Measurements from ENCODE around the gene TMEM196. TPM values are rescaled to one million over a fixed set of nuclear protein-coding genes. Genes with fewer than 3 reads are reported as not detected.

Gene TMEM196
- not detected in 2 replicates for total RNA-seq (ENCODE audit: low replicate concordance)

GRCh38 chr7:19772841-19773760 is at the start of gene TMEM196:
Gene TMEM196 (minus strand): TSS chr7:19773617. CDS start chr7:19772696, 921 bp downstream.
- Mint-ChIP-seq H3K27ac (peak within 1 kb of the TSS; percentile 73), H3K36me3 (no peaks in the 10 kb centered on the region), H3K4me3 (peak within 1 kb of the TSS; percentile 96), H3K4me1 (peaks cover 21% of the 10 kb centered on the region), H3K27me3 (ENCODE audit: insufficient read depth, low read depth) (peaks cover 11% of the 10 kb centered on the region), H3K9me3 (no peaks in the 10 kb centered on the region)
- Histone ChIP-seq H3K4me1 (peaks cover 9% of the 10 kb centered on the region), H3K4me3 (peak within 1 kb of the TSS; percentile 54), H3K27me3 (peaks cover 61% of the 10 kb centered on the region), H3K79me2 (ENCODE audit: low read depth) (no peaks in the 10 kb centered on the region), H4K20me1 (ENCODE audit: low read depth) (peaks cover 7% of the 10 kb centered on the region), H3K9me3 (ENCODE audit: low read depth) (no peaks in the 10 kb centered on the region), H2AFZ (replicated peaks) (no peak within 1 kb of the TSS), H3K36me3 (no peaks in the 10 kb centered on the region), H3F3A (ENCODE audit: low read depth) (peaks cover 22% of the 10 kb centered on the region), H3K27ac (no peak within 1 kb of the TSS), H3K4me2 (peak within 1 kb of the TSS; percentile 91), H3K9ac (no peak within 1 kb of the TSS)
- peak; percentile 83 for DNase-seq (ENCODE audit: low spot score)
- TF ChIP-seq, protein P1, sequence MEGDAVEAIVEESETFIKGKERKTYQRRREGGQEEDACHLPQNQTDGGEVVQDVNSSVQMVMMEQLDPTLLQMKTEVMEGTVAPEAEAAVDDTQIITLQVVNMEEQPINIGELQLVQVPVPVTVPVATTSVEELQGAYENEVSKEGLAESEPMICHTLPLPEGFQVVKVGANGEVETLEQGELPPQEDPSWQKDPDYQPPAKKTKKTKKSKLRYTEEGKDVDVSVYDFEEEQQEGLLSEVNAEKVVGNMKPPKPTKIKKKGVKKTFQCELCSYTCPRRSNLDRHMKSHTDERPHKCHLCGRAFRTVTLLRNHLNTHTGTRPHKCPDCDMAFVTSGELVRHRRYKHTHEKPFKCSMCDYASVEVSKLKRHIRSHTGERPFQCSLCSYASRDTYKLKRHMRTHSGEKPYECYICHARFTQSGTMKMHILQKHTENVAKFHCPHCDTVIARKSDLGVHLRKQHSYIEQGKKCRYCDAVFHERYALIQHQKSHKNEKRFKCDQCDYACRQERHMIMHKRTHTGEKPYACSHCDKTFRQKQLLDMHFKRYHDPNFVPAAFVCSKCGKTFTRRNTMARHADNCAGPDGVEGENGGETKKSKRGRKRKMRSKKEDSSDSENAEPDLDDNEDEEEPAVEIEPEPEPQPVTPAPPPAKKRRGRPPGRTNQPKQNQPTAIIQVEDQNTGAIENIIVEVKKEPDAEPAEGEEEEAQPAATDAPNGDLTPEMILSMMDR (IDR thresholded peaks at IDR 0.05): no peak
- TF ChIP-seq EZH2phosphoT487 (IDR thresholded peaks at IDR 0.05): peak; percentile 36
- peak; percentile 48 for TF ChIP-seq EZH2 (IDR thresholded peaks at IDR 0.05)

DNA sequence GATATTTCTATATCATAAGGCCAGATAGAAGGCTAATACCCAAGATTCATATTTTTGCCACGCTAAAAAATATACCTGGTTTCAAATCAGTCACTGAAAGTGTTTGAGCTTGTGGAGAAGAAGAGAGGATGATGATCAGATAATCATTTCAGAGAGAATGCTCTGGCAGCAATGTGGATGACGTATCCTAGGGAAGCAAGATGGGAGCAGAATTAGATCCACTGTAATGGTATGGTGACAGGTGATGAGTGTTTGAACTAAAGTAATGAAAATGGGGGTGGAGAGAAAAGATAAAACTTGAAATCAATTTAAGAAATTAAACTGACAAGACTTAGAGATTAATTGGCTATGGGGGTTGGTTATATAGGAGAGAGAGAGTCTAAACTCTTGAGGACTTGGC is 42.7 kb upstream of the TMEM196 start:
- H3K4me1 ChIP-seq: no peaks in the 10 kb centered on the region
- H3K4me3 Mint-ChIP-seq: no peak overlapping the region
- TF ChIP-seq, protein P1 (IDR thresholded peaks at IDR 0.05): no peak
- no peak for TF ChIP-seq EZH2 (IDR thresholded peaks at IDR 0.05)
- H3K4me2 ChIP-seq: no peak overlapping the region
- no peaks in the 10 kb centered on the region for H3K36me3 ChIP-seq
- DNase-seq (ENCODE audit: low spot score): no peak
- no peak overlapping the region for H3K4me3 ChIP-seq
- H3K27ac ChIP-seq: no peak overlapping the region
- no peaks in the 10 kb centered on the region for H3K4me1 Mint-ChIP-seq
- H3K27ac Mint-ChIP-seq: no peak overlapping the region
- no peak overlapping the region for H3K9ac ChIP-seq
- no peaks in the 10 kb centered on the region for H3K27me3 Mint-ChIP-seq (ENCODE audit: insufficient read depth, low read depth)
- H3K9me3 ChIP-seq (ENCODE audit: low read depth): no peaks in the 10 kb centered on the region
- no peak overlapping the region for H2AFZ ChIP-seq (replicated peaks)
- no peaks in the 10 kb centered on the region for H3K79me2 ChIP-seq (ENCODE audit: low read depth)
- no peaks in the 10 kb centered on the region for H3F3A ChIP-seq (ENCODE audit: low read depth)
- H3K27me3 ChIP-seq: no peaks in the 10 kb centered on the region
- no peaks in the 10 kb centered on the region for H4K20me1 ChIP-seq (ENCODE audit: low read depth)
- no peaks in the 10 kb centered on the region for H3K9me3 Mint-ChIP-seq
- H3K36me3 Mint-ChIP-seq: no peaks in the 10 kb centered on the region

DNA sequence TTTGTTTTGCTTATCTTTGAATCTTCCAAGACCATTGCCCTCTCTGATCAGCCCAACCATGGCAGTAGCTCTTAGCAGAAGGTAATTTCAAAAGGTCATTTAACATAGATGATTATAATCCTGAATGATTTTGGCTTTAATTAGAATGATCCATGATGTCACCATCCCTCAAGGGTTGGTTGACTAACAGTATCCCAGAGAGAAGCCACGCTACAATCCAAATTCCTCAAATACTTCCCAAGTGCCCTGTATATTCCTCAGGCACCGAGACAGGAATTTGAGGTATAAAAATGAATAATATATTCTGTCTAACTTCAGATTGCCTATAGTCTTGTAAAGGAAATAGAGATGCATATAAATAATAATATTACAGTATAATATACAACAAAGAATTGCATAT is 42.1 kb upstream of the TMEM196 start:
- H3K4me1 ChIP-seq: no peaks in the 10 kb centered on the region
- no peaks in the 10 kb centered on the region for H3F3A ChIP-seq (ENCODE audit: low read depth)
- H3K4me3 ChIP-seq: no peak overlapping the region
- no peak overlapping the region for H3K4me3 Mint-ChIP-seq
- H3K27ac Mint-ChIP-seq: no peak overlapping the region
- H3K27ac ChIP-seq: no peak overlapping the region
- H2AFZ ChIP-seq (replicated peaks): no peak overlapping the region
- H3K9me3 Mint-ChIP-seq: no peaks in the 10 kb centered on the region
- no peaks in the 10 kb centered on the region for H4K20me1 ChIP-seq (ENCODE audit: low read depth)
- no peaks in the 10 kb centered on the region for H3K27me3 ChIP-seq
- TF ChIP-seq, protein P1 (IDR thresholded peaks at IDR 0.05): no peak
- no peak for TF ChIP-seq EZH2 (IDR thresholded peaks at IDR 0.05)
- no peak for TF ChIP-seq EZH2phosphoT487 (IDR thresholded peaks at IDR 0.05)
- no peaks in the 10 kb centered on the region for H3K4me1 Mint-ChIP-seq
- H3K79me2 ChIP-seq (ENCODE audit: low read depth): no peaks in the 10 kb centered on the region
- H3K27me3 Mint-ChIP-seq (ENCODE audit: insufficient read depth, low read depth): no peaks in the 10 kb centered on the region
- no peak for DNase-seq (ENCODE audit: low spot score)
- no peaks in the 10 kb centered on the region for H3K9me3 ChIP-seq (ENCODE audit: low read depth)
- no peaks in the 10 kb centered on the region for H3K36me3 ChIP-seq
- H3K9ac ChIP-seq: no peak overlapping the region
- H3K4me2 ChIP-seq: no peak overlapping the region
- H3K36me3 Mint-ChIP-seq: no peaks in the 10 kb centered on the region

Data from neural progenitor cell (in vitro differentiated cells).